Colonic mucosa (tissue), 4 donors: Measurements from ENCODE around the gene ROPN1. TPM values are rescaled to one million over a fixed set of nuclear protein-coding genes. Genes with fewer than 3 reads are reported as not detected.
"Not testable (repeated sequence)": the region's sequence is repeated elsewhere in the genome, so short reads cannot be mapped to it uniquely, and the experiment has no call there.

Source experiments
- DNase-seq: peaks from one replicate; pipeline ENCODE4 v3.0.0-alpha.2; 2020
- H3K27ac ChIP-seq: fragments of 200-600 bp; one replicate; pipeline ENCODE4 v1.8.0; 2021
- H3K27me3 ChIP-seq: fragments of 200-600 bp; one replicate; pipeline ENCODE4 v1.8.0; 2021
- H3K36me3 ChIP-seq: fragments of 200-600 bp; one replicate; pipeline ENCODE4 v1.8.0; 2021
- H3K4me1 ChIP-seq: fragments of 200-600 bp; one replicate; pipeline ENCODE4 v1.8.0; 2021; ENCODE audit warnings: mild to moderate bottlenecking
- H3K4me3 ChIP-seq: fragments of 200-600 bp; one replicate; pipeline ENCODE4 v1.8.0; 2021
- H3K9ac ChIP-seq, 2 donors: one replicate each; pipeline ENCODE4 v1.7.0; 2013; ENCODE audit warnings: control low read depth in 2 of 2, low read depth in 2 of 2, low read length in 2 of 2
- H3K9me3 ChIP-seq: fragments of 200-600 bp; one replicate; pipeline ENCODE4 v1.8.0; 2021
- intact Hi-C: fragments of 100-400 bp; cut with DNase I; formaldehyde crosslinking; loops from one replicate; pipeline ENCODE4 v1.14.1; 2022
- total RNA-seq, 2 donors: library from RNA; stranded (reverse); fragmentation: NEBNext Ultra II Directional in 1 of 2; extraction: Animal tissue kit (Norgen Biotek cat#: 25700) in 1 of 2; gene quantifications; one replicate each; pipeline ENCODE4 v1.2.1, GENCODE V29; 2021
- TF ChIP-seq, protein P1 (sequence below): fragments of 200-600 bp; IDR thresholded peaks from one replicate; pipeline ENCODE4 v1.8.0; 2022; ENCODE audit warnings: antibody characterized with exemption, mild to moderate bottlenecking
- donor health status: healthy.
- donor health status: DM: no; HTN: no; CAD: no.
- donor health status: DM: no; HTN: no; CAD: no.

The ROPN1 gene
- total RNA-seq, 2 donors from 2014 or later, result 0.66 to 1.1 TPM

DNA sequence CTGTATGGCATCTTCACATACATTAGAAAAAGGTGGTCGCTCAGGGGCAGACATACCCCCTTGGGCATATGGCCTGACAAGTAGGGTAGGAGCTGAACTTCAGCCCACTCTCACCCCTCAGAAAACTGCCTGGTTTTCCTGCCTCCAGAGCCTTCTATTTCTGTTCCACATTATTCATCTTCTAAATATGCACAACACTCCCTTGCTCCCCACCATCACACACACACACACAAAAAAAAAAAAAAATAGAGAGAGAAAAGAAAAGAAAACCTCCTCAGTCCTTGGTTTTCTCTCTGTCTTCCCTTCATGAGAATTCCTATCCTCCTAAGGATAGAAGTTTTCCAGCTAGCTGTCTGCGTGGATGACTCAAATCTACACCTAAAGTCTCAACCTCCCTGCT, 5.6 kb upstream of the ROPN1 start:
- intact Hi-C loops, result no loop called here
- no peaks in the 10 kb centered on the region for H3K27me3 ChIP-seq
- no peak overlapping the region for H3K9ac ChIP-seq
- DNase-seq, result no peak
- H3K4me3 ChIP-seq, result no peak overlapping the region
- no peak overlapping the region for H3K27ac ChIP-seq
- H3K36me3 ChIP-seq, result no peaks in the 10 kb centered on the region
- no peaks in the 10 kb centered on the region for H3K9me3 ChIP-seq
- TF ChIP-seq, protein P1, sequence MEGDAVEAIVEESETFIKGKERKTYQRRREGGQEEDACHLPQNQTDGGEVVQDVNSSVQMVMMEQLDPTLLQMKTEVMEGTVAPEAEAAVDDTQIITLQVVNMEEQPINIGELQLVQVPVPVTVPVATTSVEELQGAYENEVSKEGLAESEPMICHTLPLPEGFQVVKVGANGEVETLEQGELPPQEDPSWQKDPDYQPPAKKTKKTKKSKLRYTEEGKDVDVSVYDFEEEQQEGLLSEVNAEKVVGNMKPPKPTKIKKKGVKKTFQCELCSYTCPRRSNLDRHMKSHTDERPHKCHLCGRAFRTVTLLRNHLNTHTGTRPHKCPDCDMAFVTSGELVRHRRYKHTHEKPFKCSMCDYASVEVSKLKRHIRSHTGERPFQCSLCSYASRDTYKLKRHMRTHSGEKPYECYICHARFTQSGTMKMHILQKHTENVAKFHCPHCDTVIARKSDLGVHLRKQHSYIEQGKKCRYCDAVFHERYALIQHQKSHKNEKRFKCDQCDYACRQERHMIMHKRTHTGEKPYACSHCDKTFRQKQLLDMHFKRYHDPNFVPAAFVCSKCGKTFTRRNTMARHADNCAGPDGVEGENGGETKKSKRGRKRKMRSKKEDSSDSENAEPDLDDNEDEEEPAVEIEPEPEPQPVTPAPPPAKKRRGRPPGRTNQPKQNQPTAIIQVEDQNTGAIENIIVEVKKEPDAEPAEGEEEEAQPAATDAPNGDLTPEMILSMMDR, result no peak
- no peaks in the 10 kb centered on the region for H3K4me1 ChIP-seq

DNA sequence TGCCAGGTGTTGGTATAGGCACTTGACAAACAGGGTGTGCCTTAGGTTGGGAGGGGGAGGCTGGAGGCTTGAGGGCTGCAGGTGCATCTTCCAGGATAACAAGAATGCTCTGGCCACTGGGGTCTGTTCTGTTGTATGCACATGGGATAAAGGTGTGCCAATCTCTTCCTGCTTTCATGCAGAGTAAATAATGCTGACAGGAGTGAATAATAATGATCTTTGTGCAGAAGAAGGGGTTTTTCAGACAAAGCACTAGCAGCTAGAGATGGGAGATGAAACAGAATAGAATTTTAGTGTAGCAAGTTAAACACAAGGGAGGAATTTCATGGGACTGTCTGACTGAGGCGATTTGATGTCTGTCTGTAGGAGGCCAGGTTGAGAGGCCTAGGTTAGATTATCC, 1.9 kb upstream of the ROPN1 start:
- intact Hi-C loops, result no loop called here
- Histone ChIP-seq H3K36me3 (no peaks in the 10 kb centered on the region), H3K9me3 (no peaks in the 10 kb centered on the region), H3K27ac (no peak overlapping the region), H3K27me3 (no peaks in the 10 kb centered on the region), H3K4me1 (no peaks in the 10 kb centered on the region), H3K9ac (no peak overlapping the region), H3K4me3 (no peak overlapping the region)
- no peak for DNase-seq
- TF ChIP-seq, protein P1, result no peak

DNA sequence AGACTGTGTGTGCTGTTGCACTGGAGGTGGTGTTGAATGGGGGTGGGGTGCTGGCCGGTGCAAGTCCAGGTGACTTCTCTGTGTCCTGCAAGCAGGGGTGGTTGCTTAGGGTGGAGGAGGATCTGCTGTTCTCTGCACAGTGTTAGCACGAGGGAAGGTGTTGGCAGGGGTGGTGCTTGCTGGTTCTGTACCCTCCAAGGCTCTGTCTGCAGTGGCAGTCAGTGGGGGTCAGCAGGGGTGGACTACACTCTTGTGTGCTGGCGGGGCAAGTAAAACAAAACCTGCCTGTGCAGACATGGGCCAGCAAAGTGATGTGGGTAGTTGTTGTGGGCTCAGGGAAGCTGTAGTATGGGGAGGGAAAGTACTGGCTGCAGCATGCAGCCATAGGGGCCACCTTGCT, 5.5 kb downstream of the ROPN1 start:
- Histone ChIP-seq H3K9me3 (no peaks in the 10 kb centered on the region), H3K9ac (no peak overlapping the region), H3K4me1 (no peaks in the 10 kb centered on the region), H3K27ac (no peak overlapping the region), H3K4me3 (no peak overlapping the region), H3K36me3 (no peaks in the 10 kb centered on the region), H3K27me3 (no peaks in the 10 kb centered on the region)
- intact Hi-C loops, result loop anchor here (10.0 kb wide), 2 partner anchors 102 to 262 kb away; partner anchors contain the start of gene MYLK
- no peak for DNase-seq
- TF ChIP-seq, protein P1, result no peak

DNA sequence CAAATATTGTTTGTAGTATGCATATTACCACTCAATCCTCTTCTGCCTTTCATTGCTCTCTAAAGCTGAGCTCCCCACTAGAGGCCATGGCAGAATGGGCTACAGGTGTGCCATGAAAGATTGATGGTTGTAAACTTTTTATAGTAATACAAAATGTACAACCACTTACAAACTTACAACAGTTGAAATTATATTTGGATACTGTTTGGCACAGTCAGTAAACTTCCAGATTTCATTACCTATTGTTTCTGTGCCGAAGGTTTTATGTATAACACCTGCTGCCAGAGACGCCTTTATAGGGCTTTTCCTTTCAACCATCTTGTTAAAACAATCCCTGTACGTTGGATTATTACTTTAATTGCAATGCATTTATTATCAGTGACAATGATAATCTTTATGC, 7.0 kb downstream of the ROPN1 start:
- Histone ChIP-seq H3K4me3 (no peak overlapping the region), H3K27ac (no peak overlapping the region), H3K27me3 (no peaks in the 10 kb centered on the region), H3K36me3 (no peaks in the 10 kb centered on the region), H3K4me1 (no peaks in the 10 kb centered on the region), H3K9me3 (no peaks in the 10 kb centered on the region), H3K9ac (no peak overlapping the region)
- no peak for DNase-seq
- intact Hi-C loops, result loop anchor here (10.0 kb wide), 2 partner anchors 100 to 260 kb away; partner anchors contain the start of gene MYLK
- TF ChIP-seq, protein P1, result no peak

DNA sequence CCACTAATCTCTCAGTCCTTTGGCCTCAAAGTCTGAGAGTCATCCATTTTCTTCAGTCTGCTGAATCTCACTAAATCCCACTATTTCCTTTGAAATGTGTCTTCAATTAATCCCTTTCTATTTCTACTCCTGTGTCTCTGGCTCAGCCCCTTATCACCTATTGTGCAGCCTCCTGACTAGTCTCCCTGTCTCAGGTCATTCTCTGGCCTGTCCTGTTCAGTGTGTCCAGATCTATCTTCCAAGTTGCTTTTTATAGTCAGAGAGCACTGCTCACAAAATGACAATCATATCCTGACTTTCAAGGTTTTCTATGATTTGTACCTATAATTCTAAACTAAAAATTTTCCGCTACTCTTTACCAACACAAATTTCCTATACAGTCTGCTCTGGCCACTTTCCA, 7.6 kb downstream of the ROPN1 start:
- H3K9ac ChIP-seq, result no peak overlapping the region
- H3K27ac ChIP-seq, result no peak overlapping the region
- DNase-seq, result no peak
- intact Hi-C loops, result loop anchor here (10.0 kb wide), 2 partner anchors 100 to 260 kb away; partner anchors contain the start of gene MYLK
- no peaks in the 10 kb centered on the region for H3K9me3 ChIP-seq
- TF ChIP-seq, protein P1, result no peak
- no peaks in the 10 kb centered on the region for H3K27me3 ChIP-seq
- no peak overlapping the region for H3K4me3 ChIP-seq
- H3K36me3 ChIP-seq, result no peaks in the 10 kb centered on the region
- H3K4me1 ChIP-seq, result no peaks in the 10 kb centered on the region

DNA sequence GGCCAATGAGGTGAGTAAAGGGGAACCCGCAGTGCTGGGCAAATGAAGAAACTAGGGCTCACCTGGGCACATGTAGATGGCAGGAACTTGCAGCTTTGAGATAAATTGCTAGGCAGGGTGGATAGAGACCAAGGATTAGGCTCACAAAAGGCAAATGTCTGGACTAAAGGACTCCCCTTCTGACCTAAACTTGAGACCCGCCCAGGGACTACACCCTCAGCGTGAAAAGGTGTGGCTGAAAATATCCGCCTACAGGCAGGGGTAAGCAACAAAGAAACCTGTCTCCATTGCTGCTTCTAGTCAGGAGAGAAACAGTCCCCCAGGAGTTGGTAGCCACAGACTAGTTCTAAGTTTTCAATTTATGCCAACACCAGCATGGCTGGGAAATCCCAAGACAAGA, 10.6 kb downstream of the ROPN1 start:
- not testable (repeated sequence) for H3K27me3 ChIP-seq, H3K9ac ChIP-seq, H3K36me3 ChIP-seq, H3K4me3 ChIP-seq, H3K27ac ChIP-seq, H3K4me1 ChIP-seq, H3K9me3 ChIP-seq
- intact Hi-C loops, result loop anchor here (10.0 kb wide), 2 partner anchors 97 to 257 kb away; partner anchors contain the start of gene MYLK
- peak; percentile 61 for DNase-seq
